ENCODE results near the gene TSPAN5.

Gene TSPAN5

GRCh38 chr4:98620087-98620784 is 38.2 kb downstream of the TSPAN5 start:
- H3K36me3 Mint-ChIP-seq, result no peaks in the 10 kb centered on the region
- no peak for ATAC-seq
- H3K4me1 Mint-ChIP-seq, result peaks cover 44% of the 10 kb centered on the region
- no peak overlapping the region for H3K27ac Mint-ChIP-seq
- H3K4me3 Mint-ChIP-seq, result no peak overlapping the region
- no peaks in the 10 kb centered on the region for H3K9me3 Mint-ChIP-seq
- no peak for DNase-seq (ENCODE audit: low spot score in 2 of 2)

- no peak overlapping the region for H3K4me3 Mint-ChIP-seq
- H3K4me1 Mint-ChIP-seq, result peaks cover 36% of the 10 kb centered on the region
- ATAC-seq (no peak), DNase-seq (ENCODE audit: low spot score in 2 of 2) (no peak)
- no peaks in the 10 kb centered on the region for H3K36me3 Mint-ChIP-seq
- no peak overlapping the region for H3K27ac Mint-ChIP-seq
- no peaks in the 10 kb centered on the region for H3K9me3 Mint-ChIP-seq
These were observed 39.2 kb downstream of the TSPAN5 start for GRCh38 chr4:98619180-98619579.

- no peak overlapping the region for H3K27ac Mint-ChIP-seq
- H3K36me3 Mint-ChIP-seq, result no peaks in the 10 kb centered on the region
- no peak for DNase-seq (ENCODE audit: low spot score in 2 of 2)
- H3K4me3 Mint-ChIP-seq, result no peak overlapping the region
- H3K4me1 Mint-ChIP-seq, result peaks cover 38% of the 10 kb centered on the region
- no peaks in the 10 kb centered on the region for H3K9me3 Mint-ChIP-seq
- ATAC-seq, result no peak
These were observed 39.7 kb downstream of the TSPAN5 start for GRCh38 chr4:98618680-98619079.

GRCh38 chr4:98617358-98618047 is 40.9 kb downstream of the TSPAN5 start:
- ATAC-seq (peak; percentile 39), DNase-seq (ENCODE audit: low spot score in 2 of 2) (no peak)
- peaks cover 45% of the 10 kb centered on the region for H3K4me1 Mint-ChIP-seq
- H3K27ac Mint-ChIP-seq, result no peak overlapping the region
- H3K9me3 Mint-ChIP-seq, result no peaks in the 10 kb centered on the region
- no peak overlapping the region for H3K4me3 Mint-ChIP-seq
- no peaks in the 10 kb centered on the region for H3K36me3 Mint-ChIP-seq

GRCh38 chr4:98615991-98616390 is 42.4 kb downstream of the TSPAN5 start:
- Mint-ChIP-seq H3K4me1 (peaks cover 52% of the 10 kb centered on the region), H3K27ac (no peak overlapping the region), H3K9me3 (no peaks in the 10 kb centered on the region), H3K4me3 (no peak overlapping the region), H3K36me3 (no peaks in the 10 kb centered on the region)
- ATAC-seq (no peak), DNase-seq (ENCODE audit: low spot score in 2 of 2) (no peak)

- DNase-seq (ENCODE audit: low spot score in 2 of 2), result no peak
- peaks cover 51% of the 10 kb centered on the region for H3K4me1 Mint-ChIP-seq
These were observed 43.7 kb downstream of the TSPAN5 start for GRCh38 chr4:98614662-98615061.

GRCh38 chr4:98614094-98614493 is 44.3 kb downstream of the TSPAN5 start:
- Mint-ChIP-seq H3K36me3 (no peaks in the 10 kb centered on the region), H3K4me3 (no peak overlapping the region), H3K4me1 (peaks cover 51% of the 10 kb centered on the region), H3K9me3 (no peaks in the 10 kb centered on the region), H3K27ac (no peak overlapping the region)
- DNase-seq (ENCODE audit: low spot score in 2 of 2) (no peak), ATAC-seq (no peak)

More at GRCh38 chr4:98614662-98615061, 43.7 kb downstream of the TSPAN5 start:
- no peak overlapping the region for H3K4me3 Mint-ChIP-seq
- no peak overlapping the region for H3K27ac Mint-ChIP-seq
- H3K36me3 Mint-ChIP-seq, result no peaks in the 10 kb centered on the region
- no peak for ATAC-seq
- no peaks in the 10 kb centered on the region for H3K9me3 Mint-ChIP-seq

- H3K4me1 Mint-ChIP-seq, result peaks cover 56% of the 10 kb centered on the region
- no peak overlapping the region for H3K4me3 Mint-ChIP-seq
- H3K9me3 Mint-ChIP-seq, result no peaks in the 10 kb centered on the region
- no peak overlapping the region for H3K27ac Mint-ChIP-seq
- no peak for ATAC-seq
- no peak for DNase-seq (ENCODE audit: low spot score in 2 of 2)
- no peaks in the 10 kb centered on the region for H3K36me3 Mint-ChIP-seq
These were observed 44.8 kb downstream of the TSPAN5 start for GRCh38 chr4:98613453-98614075.

- Mint-ChIP-seq H3K4me3 (no peak overlapping the region), H3K4me1 (peaks cover 57% of the 10 kb centered on the region), H3K36me3 (no peaks in the 10 kb centered on the region), H3K27ac (peak overlapping the region; percentile 78), H3K9me3 (no peaks in the 10 kb centered on the region)
- no peak for ATAC-seq
- DNase-seq (ENCODE audit: low spot score in 2 of 2), result no peak
These were observed 45.8 kb downstream of the TSPAN5 start for GRCh38 chr4:98612318-98613250.

- no peak for DNase-seq (ENCODE audit: low spot score in 2 of 2)
- Mint-ChIP-seq H3K27ac (no peak overlapping the region), H3K9me3 (no peaks in the 10 kb centered on the region), H3K4me1 (peaks cover 53% of the 10 kb centered on the region), H3K36me3 (no peaks in the 10 kb centered on the region), H3K4me3 (no peak overlapping the region)
- ATAC-seq, result no peak
These were observed 46.6 kb downstream of the TSPAN5 start for GRCh38 chr4:98611677-98612317.

GRCh38 chr4:98610926-98611676 is 47.3 kb downstream of the TSPAN5 start:
- no peak for DNase-seq (ENCODE audit: low spot score in 2 of 2)

GRCh38 chr4:98610431-98610830 is 48.0 kb downstream of the TSPAN5 start:
- Mint-ChIP-seq H3K4me1 (peaks cover 63% of the 10 kb centered on the region), H3K4me3 (no peak overlapping the region), H3K27ac (no peak overlapping the region), H3K9me3 (no peaks in the 10 kb centered on the region), H3K36me3 (no peaks in the 10 kb centered on the region)
- ATAC-seq (no peak), DNase-seq (ENCODE audit: low spot score in 2 of 2) (no peak)

More at GRCh38 chr4:98610926-98611676, 47.3 kb downstream of the TSPAN5 start:
- Mint-ChIP-seq H3K36me3 (no peaks in the 10 kb centered on the region), H3K4me1 (peaks cover 57% of the 10 kb centered on the region), H3K9me3 (no peaks in the 10 kb centered on the region), H3K27ac (no peak overlapping the region), H3K4me3 (no peak overlapping the region)
- ATAC-seq, result no peak

- H3K9me3 Mint-ChIP-seq, result no peaks in the 10 kb centered on the region
- H3K36me3 Mint-ChIP-seq, result no peaks in the 10 kb centered on the region
- DNase-seq (ENCODE audit: low spot score in 2 of 2) (no peak), ATAC-seq (peak; percentile 66)
- no peak overlapping the region for H3K4me3 Mint-ChIP-seq
- H3K4me1 Mint-ChIP-seq, result peaks cover 60% of the 10 kb centered on the region
- no peak overlapping the region for H3K27ac Mint-ChIP-seq
These were observed 48.5 kb downstream of the TSPAN5 start for GRCh38 chr4:98609934-98610333.

GRCh38 chr4:98608356-98608755 is 50.1 kb downstream of the TSPAN5 start:
- DNase-seq (ENCODE audit: low spot score in 2 of 2) (no peak), ATAC-seq (no peak)
- H3K4me1 Mint-ChIP-seq, result peaks cover 66% of the 10 kb centered on the region
- H3K9me3 Mint-ChIP-seq, result no peaks in the 10 kb centered on the region
- no peaks in the 10 kb centered on the region for H3K36me3 Mint-ChIP-seq
- no peak overlapping the region for H3K4me3 Mint-ChIP-seq
- H3K27ac Mint-ChIP-seq, result no peak overlapping the region
